HG03175 (cell line): ENCODE data around the gene AGRP.

Experiments used
- ATAC-seq: cut with Tn5 transposase; IDR thresholded peaks from one replicate; pipeline ENCODE4 v1.9.1; 2021; ENCODE audit warnings: mild to moderate bottlenecking, moderate library complexity; ENCODE audit not compliant: unreplicated experiment

AGRP gene

DNA sequence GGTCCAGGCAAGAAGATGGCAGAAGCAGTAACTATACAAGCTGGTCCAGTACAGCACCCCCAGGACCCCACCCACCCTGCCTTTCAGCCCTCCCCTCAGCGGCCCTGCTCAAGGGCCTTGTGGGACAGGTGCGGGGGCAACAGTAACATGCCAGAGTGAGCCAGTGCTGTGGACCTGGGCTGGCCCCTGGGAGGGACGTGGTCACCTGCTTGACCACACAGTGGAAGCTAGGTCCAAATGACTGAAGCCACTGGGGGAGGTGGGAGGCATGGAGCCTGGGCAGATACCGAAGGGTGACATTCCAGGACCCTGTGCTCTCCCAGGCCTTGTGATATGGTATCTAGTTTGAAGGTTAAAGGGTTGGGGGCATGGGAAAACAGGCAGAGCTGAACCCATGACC, 19.7 kb downstream of the AGRP start:
- no peak for ATAC-seq

DNA sequence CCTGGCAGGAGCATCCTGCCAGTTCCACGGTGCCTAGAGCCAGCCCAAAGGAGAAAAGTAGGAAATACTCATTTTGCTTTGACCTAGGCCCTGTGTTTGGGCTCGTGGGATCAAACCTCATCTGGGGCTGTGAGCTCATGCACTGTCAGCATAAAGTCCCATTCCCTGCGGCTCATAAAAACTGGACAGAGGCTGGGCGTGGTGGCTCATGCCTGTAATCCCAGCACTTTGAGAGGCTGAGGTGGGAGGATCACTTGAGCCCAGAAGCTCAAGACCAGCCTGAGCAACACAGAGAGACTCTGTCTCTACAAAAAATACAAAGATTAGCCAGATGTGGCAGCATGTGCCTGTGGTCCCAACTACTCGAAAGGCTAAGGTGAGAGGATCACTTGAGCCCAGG, 20.3 kb downstream of the AGRP start:
- ATAC-seq: no peak

- ATAC-seq: no peak
Measured at GRCh38 chr16:67462279-67462655, 21.1 kb downstream of the AGRP start.

- no peak for ATAC-seq
Measured at GRCh38 chr16:67461600-67462278, 21.6 kb downstream of the AGRP start.

- no peak for ATAC-seq
Measured at GRCh38 chr16:67460961-67461360, 22.4 kb downstream of the AGRP start.

DNA sequence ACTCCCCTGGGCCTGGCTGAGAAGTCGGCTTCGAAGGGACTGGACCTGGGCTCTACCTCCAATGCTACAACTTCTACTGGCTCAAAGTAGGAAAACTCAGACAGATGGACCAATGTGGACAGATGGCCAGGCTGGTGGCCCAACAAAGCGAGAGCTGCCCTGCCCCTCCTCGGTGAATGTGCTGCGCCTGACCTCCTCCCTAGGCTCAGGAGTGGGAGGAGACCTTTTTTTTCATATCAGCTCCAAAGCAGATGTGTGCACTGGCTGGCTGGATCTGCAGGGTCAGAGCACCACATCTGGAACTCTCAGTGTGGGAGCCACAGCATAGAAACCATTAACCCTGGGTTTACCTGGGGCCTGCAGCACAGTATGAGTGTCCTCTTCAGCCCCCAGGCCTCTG, 23.2 kb downstream of the AGRP start:
- ATAC-seq: no peak

GRCh38 chr16:67459861-67460150, 23.5 kb downstream of the AGRP start:
- no peak for ATAC-seq

- no peak for ATAC-seq
Measured at GRCh38 chr16:67459066-67459860, 24.1 kb downstream of the AGRP start.

- ATAC-seq: no peak
Measured at GRCh38 chr16:67458121-67458641, 25.2 kb downstream of the AGRP start.

GRCh38 chr16:67457611-67458010, 25.7 kb downstream of the AGRP start:
- ATAC-seq: no peak

GRCh38 chr16:67456391-67457081, 26.8 kb downstream of the AGRP start:
- no peak for ATAC-seq

DNA sequence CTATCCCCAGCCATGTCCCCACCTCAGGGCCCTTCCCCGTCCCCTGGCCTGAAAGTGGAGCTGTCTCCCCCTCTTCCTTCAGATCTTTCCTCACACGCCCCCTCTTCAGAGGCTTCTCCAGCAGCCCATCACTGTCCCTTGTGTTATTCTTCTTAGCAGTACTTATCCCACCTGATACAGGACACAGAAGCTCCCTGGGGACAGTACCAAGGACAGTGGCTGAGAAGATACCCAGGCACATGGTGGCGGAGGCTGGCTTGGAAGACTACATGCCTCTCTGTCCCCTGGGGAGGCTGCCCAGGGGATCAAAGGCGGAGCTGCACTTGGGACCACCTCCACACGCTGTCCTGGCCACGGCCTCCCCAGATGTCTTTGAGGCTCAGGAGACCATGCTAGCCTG, 28.5 kb downstream of the AGRP start:
- no peak for ATAC-seq

- ATAC-seq: no peak
Measured at GRCh38 chr16:67454104-67454503, 29.2 kb downstream of the AGRP start.

DNA sequence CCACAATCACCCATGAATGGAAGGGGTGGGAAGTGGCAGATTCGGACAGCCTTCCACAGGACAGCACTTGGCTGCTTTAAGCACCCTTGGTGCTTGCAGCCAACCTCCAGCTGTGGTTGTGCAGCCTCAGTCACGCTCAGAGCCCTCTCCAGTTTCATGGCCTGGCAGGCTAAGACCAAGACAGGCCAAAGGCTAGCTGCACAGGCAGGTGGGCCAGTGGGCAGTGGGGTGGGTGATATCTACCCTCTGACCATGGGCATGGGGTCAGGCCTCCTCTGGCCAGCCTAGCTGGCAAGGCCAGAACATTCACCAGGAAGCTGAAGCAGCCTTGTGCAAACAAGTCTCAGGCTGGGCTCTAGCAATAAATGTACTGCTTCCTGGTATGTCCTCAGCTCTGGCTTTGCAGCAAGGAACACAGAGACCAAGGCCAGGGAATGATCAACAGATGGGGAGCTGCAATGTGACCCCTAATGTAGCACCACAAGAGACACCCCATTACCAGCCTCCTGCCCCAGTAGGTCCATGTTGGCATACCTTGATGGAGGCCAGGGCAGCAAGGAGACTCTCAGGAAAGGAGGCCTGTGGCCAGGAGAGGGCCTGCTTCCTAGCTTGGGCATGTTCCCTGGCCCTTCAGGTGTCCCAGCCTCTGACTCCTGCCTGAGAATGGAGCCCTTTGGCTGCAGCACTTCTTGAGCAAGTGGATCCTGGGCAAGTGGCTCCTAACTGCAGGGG, 31.5 kb downstream of the AGRP start:
- ATAC-seq: no peak

DNA sequence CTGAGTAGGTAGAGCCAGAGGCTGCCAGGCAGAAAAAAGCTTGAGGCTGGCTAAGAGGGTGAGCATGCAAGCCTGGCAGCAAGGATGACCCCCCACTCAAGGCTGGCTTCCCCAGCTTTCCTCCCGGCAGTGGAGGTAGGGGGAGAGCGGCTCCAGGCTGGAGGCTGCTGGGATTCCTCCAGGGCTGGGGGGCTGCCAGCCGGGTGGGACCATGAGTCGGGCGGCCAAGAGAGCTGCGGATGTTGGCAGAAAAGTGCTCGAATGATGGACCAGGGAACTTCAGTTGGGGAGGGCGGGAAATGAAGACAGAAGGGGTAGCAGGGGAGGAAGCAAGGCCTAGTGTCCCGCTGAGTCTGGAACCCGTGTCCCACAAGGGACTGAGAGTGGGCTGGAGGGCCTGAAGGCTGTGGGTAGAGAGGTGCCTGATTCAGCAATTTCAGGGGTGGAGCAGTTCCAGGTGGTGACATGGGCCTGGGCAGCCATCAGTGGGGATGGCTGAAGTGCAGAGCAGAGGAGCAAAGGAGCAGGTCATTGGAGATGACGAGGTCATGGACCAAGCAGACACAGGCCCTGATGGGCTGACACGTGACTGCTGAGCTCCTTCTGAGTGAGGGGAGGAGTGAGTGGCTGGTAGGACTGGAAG, 32.2 kb downstream of the AGRP start:
- ATAC-seq: no peak

DNA sequence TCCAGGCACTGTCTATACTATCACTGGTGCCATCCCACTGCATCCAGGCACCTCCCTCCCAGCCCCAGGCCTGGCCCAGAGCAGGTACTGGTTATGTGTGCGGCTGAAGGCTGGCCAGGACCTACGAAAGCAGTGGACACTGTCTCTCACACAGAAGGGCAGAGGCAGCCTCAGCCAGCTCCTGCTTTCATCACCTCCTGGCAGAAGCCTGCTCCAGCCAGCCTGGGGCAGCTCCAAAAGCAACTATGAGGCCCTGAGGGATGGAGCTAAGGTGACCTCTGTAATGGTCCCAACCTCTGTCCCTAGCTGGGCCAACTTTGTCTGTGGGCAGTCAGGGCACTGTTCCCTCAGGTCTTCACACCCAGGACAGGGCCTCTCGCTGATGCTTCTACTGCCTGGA, 33.6 kb downstream of the AGRP start:
- no peak for ATAC-seq

DNA sequence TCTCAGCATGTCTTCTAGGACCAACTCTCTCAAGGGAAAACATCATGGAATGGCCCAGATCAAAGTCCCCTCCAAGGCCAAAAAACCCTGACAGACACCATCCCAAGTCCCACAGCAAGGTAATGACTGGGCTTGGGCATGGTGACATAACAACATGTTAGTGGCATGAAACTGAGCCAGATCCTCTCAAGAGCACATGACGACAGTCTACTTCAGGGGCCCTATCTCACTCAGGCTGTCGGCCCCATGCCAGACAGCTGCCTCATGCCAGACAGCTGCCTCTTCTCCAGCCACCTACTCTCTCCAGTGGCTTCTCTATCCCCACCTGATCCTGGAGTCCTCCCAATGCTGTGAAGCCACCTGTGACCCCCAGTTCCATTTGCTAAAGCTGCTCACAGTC, 34.0 kb downstream of the AGRP start:
- ATAC-seq: no peak

GRCh38 chr16:67448580-67448979, 34.8 kb downstream of the AGRP start:
- ATAC-seq: no peak

DNA sequence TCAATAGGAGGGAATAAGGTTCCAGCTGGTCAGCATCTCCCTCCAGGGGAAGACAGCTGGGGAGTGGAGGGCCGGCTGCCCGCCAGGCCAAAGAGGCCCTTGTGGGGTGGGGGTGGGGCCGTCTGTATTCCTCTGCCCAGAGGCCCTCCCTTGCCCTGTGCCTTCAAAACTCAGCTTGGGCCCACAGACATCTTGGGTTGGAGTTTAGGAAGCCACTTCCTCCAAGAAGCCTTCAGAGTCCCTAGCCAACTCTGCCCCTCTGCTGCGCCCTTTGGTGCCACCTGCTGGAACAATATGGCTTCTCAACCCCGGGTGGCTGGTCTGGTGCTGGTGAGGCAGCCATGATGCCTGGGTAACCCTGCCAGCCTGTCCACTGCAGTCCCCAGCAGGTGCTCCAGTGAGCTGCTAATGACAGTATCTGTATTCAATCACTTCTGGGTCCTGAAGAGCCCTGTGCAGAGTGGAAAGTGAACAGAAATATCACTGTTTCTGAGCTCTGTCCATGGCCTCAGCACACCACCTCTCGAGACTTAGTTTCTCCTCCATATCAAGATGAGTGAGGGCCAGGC, 35.8 kb downstream of the AGRP start:
- no peak for ATAC-seq

- no peak for ATAC-seq
Measured at GRCh38 chr16:67446968-67447507, 36.3 kb downstream of the AGRP start.
